ENCODE measurements around the gene GPR78.
"Not testable (repeated sequence)": the region's sequence is repeated elsewhere in the genome, so short reads cannot be mapped to it uniquely, and the experiment has no call there.

GPR78 gene

DNA sequence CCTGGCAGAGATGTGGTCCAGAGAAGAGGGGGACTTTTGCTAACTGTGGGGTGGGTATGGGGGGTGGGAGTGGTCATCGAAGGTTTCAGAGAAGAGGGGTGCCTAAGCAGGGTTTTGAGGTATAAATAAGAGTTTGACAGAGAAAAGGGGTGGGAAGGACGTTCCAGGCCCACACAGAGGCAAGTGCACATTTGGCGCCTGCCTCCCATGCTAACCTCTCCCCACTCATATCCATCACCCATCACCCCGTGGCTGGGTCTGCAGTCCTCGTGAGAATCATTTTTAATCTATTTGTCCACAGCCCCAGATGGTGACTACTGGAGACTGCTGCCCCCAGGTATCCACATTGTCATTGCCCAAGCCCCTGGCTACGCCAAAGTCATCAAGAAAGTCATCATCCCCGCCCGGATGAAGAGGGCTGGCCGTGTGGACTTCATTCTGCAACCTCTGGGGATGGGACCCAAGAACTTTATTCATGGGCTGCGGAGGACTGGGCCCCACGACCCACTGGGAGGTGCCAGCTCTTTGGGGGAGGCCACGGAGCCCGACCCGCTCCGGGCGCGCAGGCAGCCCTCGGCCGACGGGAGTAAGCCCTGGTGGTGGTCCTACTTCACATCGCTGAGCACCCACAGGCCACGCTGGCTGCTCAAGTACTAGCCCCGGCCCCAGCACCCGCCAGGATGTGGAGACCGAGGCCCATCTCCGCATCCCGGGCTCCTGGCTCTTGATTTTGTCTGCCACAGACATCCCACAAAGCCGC, 38.9 kb downstream of the GPR78 start:
- no peak for DNase-seq

DNA sequence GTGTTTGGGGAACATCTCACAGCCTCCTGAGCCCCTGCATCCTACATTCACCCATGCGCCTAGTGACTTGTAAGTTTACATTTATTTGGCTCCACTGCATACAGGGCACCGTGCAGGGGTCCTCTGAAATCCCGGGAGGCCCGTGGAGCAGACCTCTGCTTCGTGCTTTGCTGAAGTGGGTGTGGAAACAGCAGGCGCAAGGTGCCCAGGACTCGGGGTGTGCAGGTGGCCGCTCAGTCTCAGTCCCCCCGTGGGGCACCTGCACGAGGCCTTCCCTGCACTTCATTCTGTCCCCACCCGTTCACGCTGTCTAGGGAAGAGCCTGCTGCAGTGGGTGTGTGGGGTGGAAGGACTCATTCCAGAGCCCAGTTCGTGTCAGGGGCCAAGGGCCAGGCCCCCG, 40.9 kb downstream of the GPR78 start:
- DNase-seq, result not testable (repeated sequence)

DNA sequence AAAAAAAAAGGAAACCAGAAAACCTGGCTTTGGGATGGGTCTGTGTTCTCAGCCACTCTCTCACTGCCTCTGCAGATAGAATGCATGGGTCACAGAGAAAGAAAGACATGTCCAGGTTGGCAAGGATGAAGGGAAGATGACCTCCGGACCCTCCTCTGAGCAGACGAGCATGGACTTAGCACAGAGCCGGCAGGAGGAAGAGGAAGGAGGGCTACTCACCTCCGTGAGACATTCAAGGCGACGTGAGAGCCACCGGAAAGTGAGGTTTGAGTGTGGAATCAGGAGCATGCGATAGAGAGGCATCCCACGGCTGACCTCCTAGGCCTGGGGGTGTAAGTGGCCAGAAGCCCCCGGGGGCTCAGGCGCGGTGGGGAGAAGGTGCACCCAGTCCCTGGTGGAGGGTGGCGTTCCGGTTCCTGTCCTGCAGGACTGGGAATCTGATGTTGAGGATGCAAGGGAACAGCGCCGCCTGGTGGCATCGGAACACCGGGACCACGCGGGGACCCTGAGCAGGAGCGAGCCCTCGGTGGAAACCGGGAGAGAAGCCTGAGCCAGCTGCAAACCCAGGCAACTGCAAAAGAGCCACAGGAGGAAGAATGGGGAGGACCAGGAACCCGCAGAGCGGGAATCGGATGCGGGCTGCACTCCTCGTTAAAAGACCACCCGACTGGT, 44.5 kb downstream of the GPR78 start:
- not testable (repeated sequence) for DNase-seq

DNA sequence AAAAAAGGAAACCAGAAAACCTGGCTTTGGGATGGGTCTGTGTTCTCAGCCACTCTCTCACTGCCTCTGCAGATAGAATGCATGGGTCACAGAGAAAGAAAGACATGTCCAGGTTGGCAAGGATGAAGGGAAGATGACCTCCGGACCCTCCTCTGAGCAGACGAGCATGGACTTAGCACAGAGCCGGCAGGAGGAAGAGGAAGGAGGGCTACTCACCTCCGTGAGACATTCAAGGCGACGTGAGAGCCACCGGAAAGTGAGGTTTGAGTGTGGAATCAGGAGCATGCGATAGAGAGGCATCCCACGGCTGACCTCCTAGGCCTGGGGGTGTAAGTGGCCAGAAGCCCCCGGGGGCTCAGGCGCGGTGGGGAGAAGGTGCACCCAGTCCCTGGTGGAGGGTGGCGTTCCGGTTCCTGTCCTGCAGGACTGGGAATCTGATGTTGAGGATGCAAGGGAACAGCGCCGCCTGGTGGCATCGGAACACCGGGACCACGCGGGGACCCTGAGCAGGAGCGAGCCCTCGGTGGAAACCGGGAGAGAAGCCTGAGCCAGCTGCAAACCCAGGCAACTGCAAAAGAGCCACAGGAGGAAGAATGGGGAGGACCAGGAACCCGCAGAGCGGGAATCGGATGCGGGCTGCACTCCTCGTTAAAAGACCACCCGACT, 50.2 kb downstream of the GPR78 start:
- not testable (repeated sequence) for DNase-seq

DNA sequence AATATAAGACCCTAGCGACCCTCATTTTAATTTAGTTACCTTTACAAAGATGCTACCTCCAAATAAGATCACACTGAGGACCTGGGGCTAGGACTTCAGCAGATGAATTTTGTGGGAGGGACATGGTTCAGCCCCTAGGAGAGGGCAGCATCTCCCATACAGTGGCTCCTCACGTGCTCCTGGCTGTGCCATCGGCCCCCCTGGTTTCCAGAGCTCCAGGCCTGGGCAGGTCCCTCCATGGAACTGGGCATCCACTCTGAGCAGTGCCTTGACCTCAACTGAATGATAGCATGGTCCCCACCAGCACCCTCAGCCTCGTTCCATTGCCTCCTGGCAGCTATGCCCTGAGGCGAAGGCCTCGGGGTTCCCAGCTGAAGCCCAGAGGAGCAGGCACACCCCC, 51.7 kb downstream of the GPR78 start:
- DNase-seq, result not testable (repeated sequence)

DNA sequence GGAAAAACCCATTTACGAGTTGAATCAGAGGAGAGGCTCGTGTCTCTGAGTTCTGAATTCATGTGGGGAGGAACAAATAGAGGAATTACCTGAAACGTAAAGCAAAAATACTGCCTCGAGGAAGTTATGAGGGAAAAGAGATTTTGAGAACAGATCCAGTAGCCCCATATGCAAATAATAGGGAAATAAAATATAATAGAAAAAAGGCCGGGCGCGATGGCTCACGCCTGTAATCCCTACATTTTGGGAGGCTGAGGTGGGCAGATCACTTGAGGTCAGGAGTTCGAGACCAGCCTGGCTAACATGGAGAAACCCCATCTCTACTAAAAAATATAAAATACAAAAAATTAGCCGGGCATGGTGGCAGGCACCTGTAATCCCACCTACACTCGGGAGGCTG, 54.6 kb downstream of the GPR78 start:
- not testable (repeated sequence) for DNase-seq

DNA sequence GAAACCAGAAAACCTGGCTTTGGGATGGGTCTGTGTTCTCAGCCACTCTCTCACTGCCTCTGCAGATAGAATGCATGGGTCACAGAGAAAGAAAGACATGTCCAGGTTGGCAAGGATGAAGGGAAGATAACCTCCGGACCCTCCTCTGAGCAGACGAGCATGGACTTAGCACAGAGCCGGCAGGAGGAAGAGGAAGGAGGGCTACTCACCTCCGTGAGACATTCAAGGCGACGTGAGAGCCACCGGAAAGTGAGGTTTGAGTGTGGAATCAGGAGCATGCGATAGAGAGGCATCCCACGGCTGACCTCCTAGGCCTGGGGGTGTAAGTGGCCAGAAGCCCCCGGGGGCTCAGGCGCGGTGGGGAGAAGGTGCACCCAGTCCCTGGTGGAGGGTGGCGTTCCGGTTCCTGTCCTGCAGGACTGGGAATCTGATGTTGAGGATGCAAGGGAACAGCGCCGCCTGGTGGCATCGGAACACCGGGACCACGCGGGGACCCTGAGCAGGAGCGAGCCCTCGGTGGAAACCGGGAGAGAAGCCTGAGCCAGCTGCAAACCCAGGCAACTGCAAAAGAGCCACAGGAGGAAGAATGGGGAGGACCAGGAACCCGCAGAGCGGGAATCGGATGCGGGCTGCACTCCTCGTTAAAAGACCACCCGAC, 55.8 kb downstream of the GPR78 start:
- DNase-seq, result not testable (repeated sequence)

Measured in NCI-H1092 (cell line).